HCT116 (cell line): ENCODE results near the gene SIX2. TPM values are rescaled to one million over a fixed set of nuclear protein-coding genes. Genes with fewer than 3 reads are reported as not detected.

Experiments used
- ATAC-seq: fragments of 200-7000 bp; cut with Tn5 transposase; 2 replicates; pipeline ENCODE4 v1.9.1; 2020; ENCODE audit warnings: mild to moderate bottlenecking, moderate library complexity
- BruUV-seq: library from RNA; stranded (reverse); fragments of 400-500 nt; replicated peaks from 2 replicates; lab custom pipeline; 2021; lab: Mats Ljungman, UMichigan
- CTCF ChIA-PET: fragments of 300-600 bp; sonication (Branson Sonifier 250); formaldehyde crosslinking; loops from one replicate; lab custom pipeline; 2021; ENCODE audit warnings: antibody characterized with exemption; lab: Charles Lee
- POLR2A ChIA-PET: fragments of 300-600, 350-600 bp; sonication (Branson Sonifier 250); formaldehyde crosslinking; loops from one replicate; lab custom pipeline; 2021; ENCODE audit warnings: antibody characterized with exemption; lab: Charles Lee
- RAD21 ChIA-PET, 2 experiments: fragments of 300-600 bp; sonication (Branson Sonifier 250); formaldehyde crosslinking; loops; one replicate each; lab custom pipeline; 2023; ENCODE audit warnings: low total read pairs in 2 of 2; ENCODE audit not compliant: uncharacterized antibody in 2 of 2, unreplicated experiment in 2 of 2, low non-redundant PET in 1 of 2; lab: Charles Lee
- DNase-seq: peaks from one replicate; pipeline ENCODE4 v3.0.0-alpha.2; 2010; ENCODE audit warnings: low read depth, low spot score
- H2AFZ ChIP-seq: fragments of 200-600 bp; shearing (Covaris generic), sonication (generic); 2 replicates; pipeline ENCODE4 v1.6.1; 2017; ENCODE audit warnings: low read depth, mixed run types, mixed read lengths, antibody characterized with exemption, low read length; ENCODE audit not compliant: poor library complexity, severe bottlenecking
- H3K27ac ChIP-seq: 2 replicates; pipeline ENCODE4 v1.5.1; 2012; ENCODE audit warnings: low read depth, low read length
- H3K27me3 ChIP-seq: fragments of 200-600 bp; sonication (generic); 2 replicates; pipeline ENCODE4 v1.6.1; 2016; ENCODE audit warnings: mixed run types, low read length, mixed read lengths; ENCODE audit not compliant: insufficient read depth
- H3K36me3 ChIP-seq, 2 experiments: fragments of 200-500 bp in 1 of 2; fragments of 200-600 bp in 1 of 2; sonication (Bioruptor generic) in 1 of 2; sonication (generic) in 1 of 2; 2 replicates each; pipeline versions ENCODE4 v1.5.1 to v1.6.1; 2014 to 2016; ENCODE audit warnings: low read length in 2 of 2, inconsistent platforms in 1 of 2, mixed read lengths in 1 of 2, mixed run types in 1 of 2; ENCODE audit not compliant: insufficient read depth in 2 of 2, control insufficient read depth in 1 of 2
- H3K4me1 ChIP-seq, 2 experiments: fragments of 200-600 bp in 1 of 2; sonication (generic) in 1 of 2; 2 replicates each; pipeline versions ENCODE4 v1.5.1 to v1.6.1; 2012 to 2017; ENCODE audit warnings: low read length in 2 of 2, inconsistent platforms in 1 of 2, mild to moderate bottlenecking in 1 of 2, mixed read lengths in 1 of 2, mixed run types in 1 of 2, moderate library complexity in 1 of 2; ENCODE audit not compliant: insufficient read depth in 2 of 2, control insufficient read depth in 1 of 2
- H3K4me2 ChIP-seq: fragments of 200-600 bp; sonication (generic); 2 replicates; pipeline ENCODE4 v1.6.1; 2017; ENCODE audit warnings: mixed run types, low read length, mixed read lengths
- H3K4me3 ChIP-seq, 2 experiments: fragments of 200-600 bp in 1 of 2; sonication (generic) in 1 of 2; replicated peaks in 1 of 2; 2 replicates each; pipeline ENCODE4 v1.5.1; 2011 to 2016; ENCODE audit warnings: low read length in 2 of 2, control low read depth in 1 of 2, low read depth in 1 of 2, mild to moderate bottlenecking in 1 of 2, mixed read lengths in 1 of 2, mixed run types in 1 of 2
- H3K79me2 ChIP-seq: fragments of 200-600 bp; sonication (generic); 2 replicates; pipeline ENCODE4 v1.6.1; 2017; ENCODE audit warnings: mild to moderate bottlenecking, mixed run types, low read length, moderate library complexity, mixed read lengths; ENCODE audit not compliant: insufficient read depth
- H3K9ac ChIP-seq: fragments of 200-600 bp; sonication (generic); 2 replicates; pipeline ENCODE4 v1.6.1; 2016; ENCODE audit warnings: low read length, mixed read lengths
- H3K9me2 ChIP-seq: fragments of 200-600 bp; sonication (generic), shearing (Covaris generic); 2 replicates; pipeline ENCODE4 v1.6.1; 2017; ENCODE audit warnings: mixed run types, mild to moderate bottlenecking, moderate library complexity; ENCODE audit not compliant: insufficient read depth
- H3K9me3 ChIP-seq, 2 experiments: fragments of 200-500 bp in 1 of 2; fragments of 200-600 bp in 1 of 2; sonication (Bioruptor generic) in 1 of 2; sonication (generic) in 1 of 2; 2 replicates each; pipeline ENCODE4 v1.6.1; 2014 to 2017; ENCODE audit warnings: low read length in 2 of 2, mixed read lengths in 2 of 2, inconsistent platforms in 1 of 2, low read depth in 1 of 2, mild to moderate bottlenecking in 1 of 2, mixed run types in 1 of 2, moderate library complexity in 1 of 2; ENCODE audit not compliant: control insufficient read depth in 1 of 2, insufficient read depth in 1 of 2
- H4K20me1 ChIP-seq: fragments of 200-600 bp; sonication (generic), shearing (Covaris generic); 2 replicates; pipeline ENCODE4 v1.6.1; 2017; ENCODE audit warnings: mixed run types, mild to moderate bottlenecking, moderate library complexity; ENCODE audit not compliant: insufficient read depth
- ATF3 ChIP-seq: IDR thresholded peaks from 2 replicates; pipeline ENCODE4 v1.6.1; 2012
- CBX3 ChIP-seq: IDR thresholded peaks from 2 replicates; pipeline ENCODE4 v1.6.1; 2012; ENCODE audit warnings: low read depth
- ELF1 ChIP-seq: IDR thresholded peaks from 2 replicates; pipeline ENCODE4 v1.6.1; 2012; ENCODE audit warnings: low read depth, borderline replicate concordance
- EZH2 ChIP-seq: fragments of 200-600 bp; sonication (generic); IDR thresholded peaks from 2 replicates; pipeline ENCODE4 v1.6.1; 2017; ENCODE audit warnings: antibody characterized with exemption, mixed run types
- FOSL1 ChIP-seq: IDR thresholded peaks from 2 replicates; pipeline ENCODE4 v1.6.1; 2012; ENCODE audit warnings: low read depth
- JUND ChIP-seq: IDR thresholded peaks from 2 replicates; pipeline ENCODE4 v1.6.1; 2012
- MAX ChIP-seq: IDR thresholded peaks from 2 replicates; pipeline ENCODE4 v1.6.1; 2012
- RAD21 ChIP-seq: IDR thresholded peaks from 2 replicates; pipeline ENCODE4 v1.6.1; 2012; ENCODE audit warnings: low read depth, mild to moderate bottlenecking
- REST ChIP-seq: IDR thresholded peaks from 2 replicates; pipeline ENCODE4 v1.6.1; 2012; ENCODE audit warnings: low read depth
- SIN3A ChIP-seq: IDR thresholded peaks from 2 replicates; pipeline ENCODE4 v1.6.1; 2012; ENCODE audit warnings: low read depth
- SP1 ChIP-seq: IDR thresholded peaks from 2 replicates; pipeline ENCODE4 v1.6.1; 2012; ENCODE audit warnings: low read depth
- SRF ChIP-seq: IDR thresholded peaks from 2 replicates; pipeline ENCODE4 v1.6.1; 2012; ENCODE audit warnings: low read depth
- YY1 ChIP-seq: IDR thresholded peaks from 2 replicates; pipeline ENCODE4 v1.6.1; 2011; ENCODE audit warnings: low read length, low read depth, moderate library complexity, mild to moderate bottlenecking; ENCODE audit not compliant: insufficient replicate concordance; ENCODE audit errors: extremely low read depth
- ZFX ChIP-seq: fragments of 450-650 bp; IDR thresholded peaks from 2 replicates; pipeline ENCODE4 v1.6.1; 2017
- ZNF274 ChIP-seq: fragments of 200-500 bp; sonication (Bioruptor generic); IDR thresholded peaks from 2 replicates; pipeline ENCODE4 v1.6.1; 2014; ENCODE audit warnings: mild to moderate bottlenecking, low read depth, low read length, inconsistent platforms
- intact Hi-C: fragments of 100-400 bp; cut with micrococcal nuclease; formaldehyde crosslinking; loops from 2 replicates; pipeline ENCODE4 v1.10.0; 2022
- total RNA-seq: library from RNA; stranded (reverse); gene quantifications from one replicate; pipeline ENCODE4 v1.2.1, GENCODE V29; 2021; ENCODE audit not compliant: unreplicated experiment

SIX2 gene
- total RNA-seq, 1 experiment from 2014 or later = 0.54 TPM

DNA sequence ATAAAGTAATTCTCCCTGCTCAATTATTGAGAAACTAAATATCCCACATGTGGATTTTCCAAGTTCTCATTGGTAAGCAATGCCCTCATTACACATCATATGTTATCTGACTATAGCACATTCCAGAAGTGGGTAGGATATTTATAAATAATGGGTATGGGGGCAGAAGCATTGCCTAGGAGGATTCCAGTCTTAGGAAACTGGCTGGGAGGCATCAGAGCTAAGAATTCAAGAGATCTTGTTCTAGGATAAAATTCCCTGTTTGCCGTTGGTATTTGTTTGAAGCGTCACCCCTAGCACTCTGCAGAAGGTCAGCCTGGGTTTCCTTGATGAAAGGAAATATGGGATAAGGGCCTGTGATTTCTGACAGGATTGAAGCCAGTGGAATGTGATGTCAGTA lies 20.1 kb downstream of the SIX2 start:
- no peaks in the 10 kb centered on the region for H3K36me3 ChIP-seq
- CTCF ChIA-PET = no interaction called here
- no peaks in the 10 kb centered on the region for H3K79me2 ChIP-seq
- H3K27ac ChIP-seq = no peak overlapping the region
- intact Hi-C loops = no loop called here
- no peak for ATAC-seq
- RAD21 ChIA-PET = no interaction called here
- H3K9ac ChIP-seq = no peak overlapping the region
- POLR2A ChIA-PET = no interaction called here
- TF ChIP-seq SRF = no peak
- TF ChIP-seq EZH2 = no peak
- no peak for TF ChIP-seq FOSL1
- no peak for TF ChIP-seq ZNF274
- TF ChIP-seq JUND = no peak
- no peak for TF ChIP-seq ZFX
- no peak for TF ChIP-seq RAD21
- no peak for TF ChIP-seq CBX3
- TF ChIP-seq MAX = no peak
- no peak for TF ChIP-seq SP1
- no peak for TF ChIP-seq ATF3
- H3K4me2 ChIP-seq = no peak overlapping the region
- H3K4me3 ChIP-seq = no peak overlapping the region
- no peaks in the 10 kb centered on the region for H4K20me1 ChIP-seq
- no peak for DNase-seq
- no TSS peak for BruUV-seq
- H3K9me3 ChIP-seq = peaks cover 4 to 7% of the 10 kb centered on the region in 2 experiments; a peak in 2 of 4 replicates
- H3K4me1 ChIP-seq = no peaks in the 10 kb centered on the region
- peaks cover 10% of the 10 kb centered on the region for H3K27me3 ChIP-seq
- no peaks in the 10 kb centered on the region for H3K9me2 ChIP-seq
- H2AFZ ChIP-seq = no peak overlapping the region

- Histone ChIP-seq H2AFZ (no peak overlapping the region), H3K9ac (no peak overlapping the region), H3K27me3 (no peaks in the 10 kb centered on the region), H3K9me2 (no peaks in the 10 kb centered on the region), H3K36me3 (no peaks in the 10 kb centered on the region), H3K4me2 (no peak overlapping the region), H3K4me1 (no peaks in the 10 kb centered on the region), H4K20me1 (no peaks in the 10 kb centered on the region), H3K4me3 (no peak overlapping the region), H3K27ac (no peak overlapping the region), H3K9me3 (peaks cover 4 to 7% of the 10 kb centered on the region in 2 experiments; a peak in 2 of 4 replicates), H3K79me2 (no peaks in the 10 kb centered on the region)
- ATAC-seq (no peak), DNase-seq (no peak)
- intact Hi-C loops = loop anchor here (5.0 kb wide), 1 partner anchor 593 kb away; no protein-coding TSS in a partner anchor
- POLR2A ChIA-PET = no interaction called here
- CTCF ChIA-PET = interaction anchor here (1.2 to 1.9 kb wide), 2 partner anchors 11 to 595 kb away, joined by 3 to 7 read pairs; no protein-coding TSS in a partner anchor
- RAD21 ChIA-PET = no interaction called here
- BruUV-seq = no TSS peak
- TF ChIP-seq MAX (no peak), YY1 (no peak), SIN3A (no peak), ELF1 (no peak), REST (no peak)
These were observed 25.2 kb downstream of the SIX2 start for GRCh38 chr2:44983836-44984604.
